GM20000 (cell line): Measurements from ENCODE around the gene SNX19.
A peak's percentile ranks its signal among the peaks of the same experiment; 100 is the strongest.

Source experiments
- DNase-seq: peaks from one replicate; pipeline ENCODE4 v3.0.0; 2012; ENCODE audit warnings: low spot score
- CTCF ChIP-seq: IDR thresholded peaks from 2 replicates; pipeline ENCODE4 v1.5.1; 2012; ENCODE audit warnings: mild to moderate bottlenecking, control low read depth; ENCODE audit errors: extremely low read depth, missing control alignments

SNX19 gene

GRCh38 chr11:130830566-130830965, 85.7 kb downstream of the SNX19 start:
- DNase-seq: no peak
- no peak for TF ChIP-seq CTCF

- DNase-seq: no peak
- no peak for TF ChIP-seq CTCF
Measured at GRCh38 chr11:130829920-130830511, 86.3 kb downstream of the SNX19 start.

GRCh38 chr11:130828741-130829140, 87.5 kb downstream of the SNX19 start:
- no peak for DNase-seq
- no peak for TF ChIP-seq CTCF

GRCh38 chr11:130827451-130828377, 88.6 kb downstream of the SNX19 start:
- DNase-seq: peak; percentile 16
- no peak for TF ChIP-seq CTCF

- no peak for DNase-seq
- no peak for TF ChIP-seq CTCF
Measured at GRCh38 chr11:130826572-130826971, 89.7 kb downstream of the SNX19 start.

- no peak for TF ChIP-seq CTCF
- no peak for DNase-seq
Measured at GRCh38 chr11:130825983-130826382, 90.3 kb downstream of the SNX19 start.

- DNase-seq: no peak
- no peak for TF ChIP-seq CTCF
Measured at GRCh38 chr11:130825561-130825960, 90.7 kb downstream of the SNX19 start.
